Spleen (tissue), 7 donors: ENCODE measurements around the gene POLD3.

ENCODE experiments used
- CTCF ChIP-seq, 11 experiments: fragments of 200-600 bp in 7 of 11; fragments of 450-650 bp in 4 of 11; sonication (generic) in 4 of 11; IDR thresholded peaks in 8 of 11; conservative IDR thresholded peaks in 3 of 11; 1 replicate in 7 of 11; 2 replicates in 4 of 11; pipeline versions ENCODE4 v1.4.0 to v1.8.0; 2016 to 2021; ENCODE audit warnings: antibody characterized with exemption in 11 of 11, inconsistent platforms in 4 of 11, mild to moderate bottlenecking in 1 of 11
- POLR2A ChIP-seq, 3 donors: fragments of 450-650 bp; IDR thresholded peaks; one replicate each; pipeline ENCODE4 v1.5.1; 2017; ENCODE audit warnings: antibody characterized with exemption in 3 of 3, mild to moderate bottlenecking in 1 of 3
- donor health status: DM: no; HTN: no; CAD: no; lungs with moderate emphysema.
- donor health status: DM: no; HTN: no; CAD: no.
- donor health status: DM: no; HTN: no; CAD: no.

- TF ChIP-seq CTCF (IDR thresholded peaks at IDR 0.05 in 8 of 11, conservative IDR thresholded peaks at IDR 0.05 in 3 of 11) (no peak), POLR2A (IDR thresholded peaks at IDR 0.05) (no peak)
Measured at GRCh38 chr11:74602637-74603556, 10.5 kb downstream of the POLD3 start.
